Measurements from ENCODE around the gene IQCF6.

DNA sequence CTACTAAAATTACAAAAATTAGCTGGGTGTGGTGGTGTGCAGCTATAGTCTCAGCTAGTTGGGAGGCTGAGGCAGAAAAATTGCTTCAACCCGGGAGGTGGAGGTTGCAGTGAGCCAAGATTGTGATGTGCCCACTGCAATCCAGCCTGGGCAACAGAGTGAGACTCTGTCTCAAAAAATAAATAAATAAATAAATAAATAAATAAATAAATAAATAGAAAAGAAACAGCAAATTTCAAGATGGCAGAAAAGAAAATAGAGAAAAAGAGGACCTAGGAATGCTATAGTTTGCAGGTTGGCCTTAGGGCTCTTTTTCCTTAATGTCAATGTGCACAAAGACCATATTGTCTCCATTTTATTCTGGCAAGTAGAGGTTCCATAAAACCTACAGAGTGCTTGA lies 28.2 kb downstream of the IQCF6 start:
- no peak for TF ChIP-seq CTCF (IDR thresholded peaks at IDR 0.05; ENCODE audit: insufficient read depth, low read depth, low read length)
- no peak for TF ChIP-seq EZH2 (IDR thresholded peaks at IDR 0.05; ENCODE audit: insufficient read depth, low read length)
